Amniotic epithelial cell (primary cell): ENCODE measurements around the gene ANKK1.
A peak's percentile ranks its signal among the peaks of the same experiment; 100 is the strongest.

Experiments
- DNase-seq: peaks from one replicate; pipeline ENCODE4 v3.0.0-alpha.2; 2010; ENCODE audit warnings: low read depth

Gene ANKK1

GRCh38 chr11:113408887-113409286 is 21.3 kb downstream of the ANKK1 start:
- DNase-seq: no peak

GRCh38 chr11:113409526-113409925 is 21.9 kb downstream of the ANKK1 start:
- no peak for DNase-seq

GRCh38 chr11:113410414-113411135 is 23.0 kb downstream of the ANKK1 start:
- DNase-seq: no peak

- no peak for DNase-seq
Observed at GRCh38 chr11:113411536-113411935, 24.0 kb downstream of the ANKK1 start.

GRCh38 chr11:113412675-113413074 is 25.1 kb downstream of the ANKK1 start:
- DNase-seq: no peak

- DNase-seq: no peak
Observed at GRCh38 chr11:113415343-113415742, 27.8 kb downstream of the ANKK1 start.

GRCh38 chr11:113417428-113417827 is 29.8 kb downstream of the ANKK1 start:
- DNase-seq: peak; percentile 46

- no peak for DNase-seq
Observed at GRCh38 chr11:113419454-113420003, 31.9 kb downstream of the ANKK1 start.

- peak; percentile 64 for DNase-seq
Observed at GRCh38 chr11:113420808-113421207, 33.2 kb downstream of the ANKK1 start.

GRCh38 chr11:113426686-113427085 is 39.1 kb downstream of the ANKK1 start:
- no peak for DNase-seq

- DNase-seq: no peak
Observed at GRCh38 chr11:113431746-113432145, 44.2 kb downstream of the ANKK1 start.

GRCh38 chr11:113435190-113435968 is 47.8 kb downstream of the ANKK1 start:
- no peak for DNase-seq

GRCh38 chr11:113436672-113437252 is 49.2 kb downstream of the ANKK1 start:
- no peak for DNase-seq

- no peak for DNase-seq
Observed at GRCh38 chr11:113440816-113441215, 53.2 kb downstream of the ANKK1 start.

- no peak for DNase-seq
Observed at GRCh38 chr11:113444502-113445123, 57.0 kb downstream of the ANKK1 start.

GRCh38 chr11:113446112-113446511 is 58.5 kb downstream of the ANKK1 start:
- peak; percentile 66 for DNase-seq

GRCh38 chr11:113446938-113447337 is 59.4 kb downstream of the ANKK1 start:
- no peak for DNase-seq

- DNase-seq: peak; percentile 83
Observed at GRCh38 chr11:113447621-113448315, 60.2 kb downstream of the ANKK1 start.

- DNase-seq: no peak
Observed at GRCh38 chr11:113448316-113448677, 60.7 kb downstream of the ANKK1 start.

GRCh38 chr11:113449743-113450142 is 62.2 kb downstream of the ANKK1 start:
- DNase-seq: no peak
